G401 (cell line): ENCODE data around the gene IPO9. TPM values are rescaled to one million over a fixed set of nuclear protein-coding genes. Genes with fewer than 3 reads are reported as not detected.

Source experiments
- DNase-seq: peaks from one replicate; pipeline ENCODE4 v3.0.0-alpha.2; 2015; ENCODE audit warnings: low spot score
- in situ Hi-C: cut with HindIII; loops from 2 replicates; pipeline ENCODE4 v1.10.0; 2016; ENCODE audit warnings: low sequenced_read_pairs, mixed read lengths
- total RNA-seq: library from RNA; depleted of rRNA; stranded (reverse); fragments of >200 nt; shearing (Covaris generic); gene quantifications from 2 replicates; pipeline ENCODE4 v1.2.3, GENCODE V29; 2014

IPO9 gene
- total RNA-seq, 1 experiment from 2014 or later, result 32.7 TPM

GRCh38 chr1:201883266-201883665 lies 54.3 kb downstream of the IPO9 start:
- in situ Hi-C loops, result no loop called here
- no peak for DNase-seq

GRCh38 chr1:201883786-201884185 lies 54.8 kb downstream of the IPO9 start:
- DNase-seq, result peak; percentile 25
- in situ Hi-C loops, result no loop called here

- DNase-seq, result peak; percentile 37
- in situ Hi-C loops, result no loop called here
These were observed 55.5 kb downstream of the IPO9 start for GRCh38 chr1:201884425-201884824.

GRCh38 chr1:201885531-201886075 lies 56.6 kb downstream of the IPO9 start:
- no peak for DNase-seq

GRCh38 chr1:201886103-201886885 lies 57.3 kb downstream of the IPO9 start:
- in situ Hi-C loops, result no loop called here
- DNase-seq, result no peak

More at GRCh38 chr1:201885531-201886075, 56.6 kb downstream of the IPO9 start:
- in situ Hi-C loops, result no loop called here

- in situ Hi-C loops, result no loop called here
- no peak for DNase-seq
These were observed 58.3 kb downstream of the IPO9 start for GRCh38 chr1:201887116-201887866.

- DNase-seq, result peak; percentile 93
- in situ Hi-C loops, result no loop called here
These were observed 59.5 kb downstream of the IPO9 start, which contains the start of gene SHISA4 for GRCh38 chr1:201888282-201889089. Gene SHISA4 (plus strand): TSS chr1:201888898. CDS start chr1:201888995, 97 bp downstream.

- DNase-seq, result peak; percentile 67
- in situ Hi-C loops, result no loop called here
These were observed 60.4 kb downstream of the IPO9 start for GRCh38 chr1:201889090-201889968.

GRCh38 chr1:201890223-201890622 lies 61.3 kb downstream of the IPO9 start:
- DNase-seq, result peak; percentile 87
- in situ Hi-C loops, result no loop called here

- in situ Hi-C loops, result no loop called here
- DNase-seq, result peak; percentile 24
These were observed 62.0 kb downstream of the IPO9 start for GRCh38 chr1:201890806-201891450.

- no peak for DNase-seq
- in situ Hi-C loops, result no loop called here
These were observed 62.6 kb downstream of the IPO9 start for GRCh38 chr1:201891451-201892045.

GRCh38 chr1:201892211-201892610 lies 63.3 kb downstream of the IPO9 start:
- in situ Hi-C loops, result no loop called here
- no peak for DNase-seq

GRCh38 chr1:201893431-201893830 lies 64.5 kb downstream of the IPO9 start:
- in situ Hi-C loops, result no loop called here
- no peak for DNase-seq

GRCh38 chr1:201894343-201895119 lies 65.6 kb downstream of the IPO9 start:
- no peak for DNase-seq
- in situ Hi-C loops, result no loop called here

- no peak for DNase-seq
- in situ Hi-C loops, result no loop called here
These were observed 66.2 kb downstream of the IPO9 start for GRCh38 chr1:201895120-201895665.

- in situ Hi-C loops, result no loop called here
- DNase-seq, result peak; percentile 79
These were observed 67.2 kb downstream of the IPO9 start for GRCh38 chr1:201895913-201896807.
